GM18907 (cell line): ENCODE results near the gene STK24.

Source experiments
- ATAC-seq: cut with Tn5 transposase; IDR thresholded peaks from one replicate; pipeline ENCODE4 v1.9.1; 2021; ENCODE audit warnings: mild to moderate bottlenecking, moderate library complexity; ENCODE audit not compliant: unreplicated experiment

STK24 gene

DNA sequence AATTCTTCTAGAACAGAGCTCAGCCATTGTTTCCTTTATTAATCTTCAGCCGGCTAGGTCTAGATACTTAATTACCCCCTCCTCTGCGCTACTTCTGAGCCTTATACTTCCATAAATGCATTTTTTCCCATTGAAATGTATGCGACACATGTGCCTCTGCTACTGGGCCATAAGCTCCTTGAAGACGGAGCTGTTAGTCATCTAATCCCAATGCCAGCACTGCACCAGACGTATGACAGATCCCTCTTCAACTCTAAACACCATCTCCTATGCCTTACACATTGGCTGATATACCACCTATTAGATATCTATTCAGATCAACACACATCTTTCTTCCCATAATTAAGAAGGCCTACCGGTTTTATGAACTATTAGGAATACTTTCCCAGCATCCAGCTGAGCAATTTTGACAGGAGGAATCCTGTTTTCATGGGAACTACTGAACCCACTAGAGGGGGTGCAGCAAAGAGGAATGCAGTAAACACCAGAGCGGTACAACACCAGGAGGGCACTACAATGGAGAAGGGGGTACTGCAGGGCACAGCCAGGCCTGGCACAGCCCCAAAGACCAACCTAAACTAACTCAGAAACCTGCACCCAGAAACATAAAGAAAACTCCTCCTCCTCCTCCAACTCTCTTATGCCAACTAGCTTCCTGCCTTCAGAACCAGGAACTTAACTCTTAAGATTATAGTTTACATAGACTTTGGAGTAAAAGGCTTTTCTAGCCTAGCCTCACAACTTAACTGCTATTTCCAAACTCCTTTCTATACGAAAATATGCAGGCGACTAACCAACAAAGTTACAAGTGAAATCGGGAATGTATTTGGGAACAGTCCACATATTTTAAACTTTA is 18.7 kb downstream of the STK24 start:
- ATAC-seq, result no peak

DNA sequence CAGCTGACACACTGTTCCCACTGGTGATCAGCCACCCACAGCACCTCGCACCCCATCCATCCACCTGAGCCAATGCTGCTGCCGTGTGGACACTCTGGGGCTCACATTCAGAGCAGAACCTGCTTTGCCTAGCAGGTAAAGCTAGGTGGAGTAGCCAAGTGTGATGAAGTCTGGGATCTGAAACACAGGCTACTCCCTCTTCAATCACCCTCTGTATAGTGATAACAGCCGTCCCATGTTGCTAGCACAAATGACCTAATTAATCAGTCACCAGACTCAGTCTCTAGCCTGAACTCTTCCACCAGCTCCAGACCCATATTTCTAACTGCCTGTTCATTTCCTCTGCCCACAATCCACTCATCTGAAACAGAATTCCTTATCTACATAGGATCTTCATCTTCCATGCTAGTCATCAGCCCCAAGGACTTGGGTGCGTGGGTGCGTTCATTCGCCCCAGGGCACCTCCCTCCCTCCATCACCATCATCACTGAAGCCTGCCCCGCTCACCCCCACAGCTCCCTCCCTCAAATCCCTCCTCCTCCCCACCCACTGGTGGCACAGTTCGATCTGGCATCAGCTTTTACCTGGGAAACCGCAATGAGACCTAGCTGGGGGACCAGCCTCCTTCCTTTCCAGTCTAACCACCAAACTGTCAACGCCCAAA is 19.8 kb downstream of the STK24 start:
- no peak for ATAC-seq

- no peak for ATAC-seq
These were observed 20.6 kb downstream of the STK24 start for GRCh38 chr13:98556142-98556816.

GRCh38 chr13:98549728-98550317 is 27.1 kb downstream of the STK24 start:
- peak; percentile 70 for ATAC-seq

DNA sequence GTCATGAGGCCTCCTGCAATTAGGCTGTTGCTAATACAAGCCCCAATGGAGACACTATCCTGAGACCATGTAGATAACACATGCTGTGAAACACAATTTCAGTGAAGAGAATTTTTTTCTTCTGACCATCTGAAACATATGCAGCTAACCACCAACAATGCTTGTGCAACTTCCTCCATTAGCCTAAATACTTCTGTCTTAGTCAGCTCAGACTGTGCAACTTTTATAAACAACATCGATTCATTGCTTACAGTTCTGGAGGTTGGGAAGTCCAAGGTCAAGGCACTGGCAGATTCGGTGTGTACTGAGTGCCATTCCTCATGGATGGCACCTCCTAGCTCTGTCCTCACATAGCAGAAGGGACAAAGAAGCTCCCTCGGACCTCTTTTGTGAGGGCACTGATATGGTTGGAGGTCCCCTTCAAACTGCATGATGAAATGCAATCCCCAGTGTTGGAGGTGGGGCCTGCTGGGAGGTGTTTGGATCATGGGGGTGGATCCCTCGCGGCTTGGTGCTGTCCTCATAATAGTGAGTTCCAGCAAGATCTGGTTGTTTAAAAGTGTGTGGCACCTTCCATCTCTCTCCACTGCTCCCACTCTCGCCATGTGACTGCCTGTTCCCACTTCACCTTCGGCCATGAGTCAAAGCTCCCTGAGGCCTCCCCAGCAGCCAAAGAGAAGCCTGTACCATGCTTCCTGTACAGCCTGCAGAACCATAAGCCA is 27.7 kb downstream of the STK24 start:
- no peak for ATAC-seq

- ATAC-seq, result no peak
These were observed 28.7 kb downstream of the STK24 start for GRCh38 chr13:98548230-98548629.

DNA sequence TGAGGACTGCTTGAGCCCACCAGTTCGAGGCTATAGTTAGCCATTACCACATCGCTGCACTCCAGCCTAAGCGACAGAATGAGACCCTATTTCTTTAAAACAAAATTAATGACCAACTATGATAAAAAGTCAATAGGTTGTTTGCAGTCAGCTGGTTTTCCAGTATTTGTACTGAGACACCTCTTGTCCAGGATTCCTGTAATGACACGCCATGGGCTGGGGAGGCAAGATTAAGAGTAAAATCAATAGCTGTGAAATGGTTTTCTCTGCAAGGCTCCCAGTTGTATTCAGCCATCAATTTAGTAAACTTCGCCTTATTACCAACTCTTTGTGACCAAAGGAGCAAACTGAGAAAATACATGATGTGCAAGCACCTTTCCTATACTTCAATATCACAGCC is 29.5 kb downstream of the STK24 start:
- ATAC-seq, result no peak

- ATAC-seq, result no peak
These were observed 30.5 kb downstream of the STK24 start for GRCh38 chr13:98546402-98546801.

DNA sequence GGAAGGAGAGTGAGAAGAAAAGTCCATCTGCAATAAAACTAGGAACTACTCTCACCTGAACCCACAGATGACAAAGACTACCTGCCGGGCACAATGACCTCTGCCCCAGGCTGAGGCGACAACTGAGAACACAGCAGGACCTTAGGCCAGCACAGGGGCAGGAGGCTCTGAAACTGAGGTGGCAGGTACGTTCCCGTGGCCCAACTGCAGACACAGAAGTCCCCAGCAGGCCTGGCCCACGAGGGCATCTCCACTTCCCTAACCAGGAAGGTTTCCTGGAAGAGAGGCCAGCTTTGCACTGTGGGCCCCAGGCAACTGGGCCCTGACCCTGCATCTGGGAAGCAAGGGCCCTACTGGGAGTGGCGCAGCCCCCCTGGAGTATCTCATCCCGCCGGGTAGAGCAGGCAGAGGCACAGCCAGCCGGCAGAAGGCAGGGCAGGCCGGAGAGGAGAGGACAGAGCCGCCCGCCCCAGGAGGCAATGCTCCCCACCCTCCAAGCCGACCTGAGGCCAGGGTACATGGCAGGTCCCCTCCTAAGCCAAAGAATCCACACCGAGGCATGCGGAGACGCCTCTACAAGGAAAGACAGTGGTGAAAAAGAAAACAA is 32.7 kb downstream of the STK24 start:
- no peak for ATAC-seq

DNA sequence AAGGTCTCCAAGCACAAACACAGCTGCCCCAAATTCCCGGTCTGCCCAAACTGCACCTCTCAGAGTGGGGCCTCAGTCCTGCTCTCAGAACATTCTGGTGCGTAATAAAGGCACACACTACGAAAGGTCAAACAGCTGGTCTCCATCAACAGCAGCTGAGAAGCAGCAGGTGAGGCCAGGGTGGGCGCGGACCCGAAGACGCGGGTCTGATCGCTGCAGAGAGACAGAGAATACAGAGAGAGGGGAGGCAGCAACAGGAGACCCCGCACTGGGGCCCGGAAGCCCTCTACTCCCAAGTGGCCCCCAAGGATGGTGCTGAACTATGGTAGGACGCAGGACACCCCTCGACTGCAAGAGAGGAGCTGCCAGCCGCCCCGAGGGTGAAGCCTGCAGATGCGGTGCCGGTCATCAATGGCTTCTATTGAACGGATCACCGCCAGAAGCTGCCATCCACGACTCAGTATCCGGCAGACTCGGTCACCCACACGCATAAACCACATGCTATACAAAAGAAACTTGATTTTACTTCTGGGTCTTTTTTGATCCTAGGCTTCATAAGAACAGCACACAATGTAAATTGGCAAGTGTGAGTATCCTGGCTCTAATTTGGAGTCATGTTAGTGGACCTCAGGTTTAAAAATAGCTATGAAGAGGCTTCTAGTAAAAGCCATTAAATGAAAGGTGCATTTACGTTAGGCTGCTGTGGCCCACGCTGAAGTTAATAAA is 33.4 kb downstream of the STK24 start:
- ATAC-seq, result peak; percentile 16

DNA sequence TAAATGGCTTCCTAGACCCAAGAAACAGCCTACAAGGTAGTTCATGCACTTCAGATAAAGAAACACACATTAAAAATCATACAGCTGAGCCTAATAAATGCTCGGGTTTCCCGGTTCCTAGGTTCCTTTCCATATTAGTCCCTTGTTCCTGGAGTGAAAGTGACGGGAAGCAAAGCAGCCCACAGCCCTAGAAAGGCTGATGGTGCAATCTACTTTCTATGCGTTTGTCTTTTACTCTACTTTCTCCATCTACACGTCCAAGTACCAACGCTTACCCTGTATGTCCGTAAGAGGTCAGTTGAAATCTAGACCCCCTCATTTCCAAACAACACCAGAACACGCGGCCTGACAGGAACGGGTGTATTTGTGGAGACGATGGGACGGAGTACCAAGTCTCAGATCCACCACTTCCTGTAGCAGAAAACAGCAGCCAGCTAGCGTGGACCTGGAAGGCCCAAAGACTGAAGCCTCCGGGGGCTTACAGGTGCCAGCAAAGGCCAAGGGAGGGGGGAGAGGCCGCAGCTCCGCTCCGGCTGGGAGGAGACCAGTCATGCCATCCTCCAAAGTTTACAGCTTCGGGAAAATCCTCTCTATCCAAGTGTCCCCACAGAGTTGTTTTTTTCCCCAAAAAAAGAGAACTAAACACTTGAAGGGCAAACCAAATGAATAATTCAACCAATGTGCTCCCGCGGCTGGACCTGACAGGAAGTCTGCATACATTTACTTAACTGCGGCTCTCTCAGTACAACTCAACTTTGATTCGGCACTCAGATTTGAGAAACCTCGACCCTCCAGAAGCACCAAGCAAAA is 34.1 kb downstream of the STK24 start:
- peak; percentile 58 for ATAC-seq

DNA sequence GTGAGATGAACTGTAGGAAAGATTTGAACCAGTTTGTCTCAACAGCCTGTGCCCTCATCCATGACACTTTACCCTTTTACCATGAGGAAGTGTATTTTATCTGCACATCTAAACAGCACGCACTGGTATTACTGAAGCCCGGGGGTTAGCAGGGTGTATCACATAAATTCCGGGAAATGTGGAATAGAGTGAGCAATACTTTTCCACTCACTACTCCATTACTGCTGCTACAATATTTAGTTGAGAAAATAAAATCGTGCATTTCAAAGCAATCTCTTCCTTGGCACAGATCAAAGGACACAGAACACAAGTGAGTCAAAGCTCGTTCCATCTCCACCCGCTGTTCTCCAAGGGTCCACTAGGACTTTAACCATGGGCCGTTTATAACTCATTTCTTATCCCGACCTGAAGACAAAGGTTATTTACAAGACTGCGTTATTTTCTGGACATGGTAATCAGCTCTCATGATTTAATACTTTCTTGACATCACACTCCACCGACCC is 35.2 kb downstream of the STK24 start:
- ATAC-seq, result no peak

DNA sequence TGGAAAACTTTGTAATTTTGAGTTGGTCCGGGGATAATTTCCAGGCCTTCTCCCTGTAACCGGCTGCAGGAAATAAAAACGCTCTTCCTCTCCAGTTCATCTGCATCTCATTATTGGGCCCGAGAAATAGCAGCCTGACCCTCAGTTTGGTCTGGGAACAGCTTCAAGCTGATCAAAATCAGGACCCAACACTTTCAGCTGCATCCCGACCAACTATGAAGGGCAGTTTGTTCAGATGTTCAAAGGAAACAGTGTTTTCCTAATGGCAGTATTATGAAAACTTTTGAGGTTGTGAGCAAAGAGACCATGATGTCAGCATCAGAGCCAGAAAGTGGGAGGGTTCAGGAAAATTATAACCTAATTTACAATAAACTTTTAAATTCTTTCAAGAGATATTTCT is 35.7 kb downstream of the STK24 start:
- no peak for ATAC-seq

- no peak for ATAC-seq
These were observed 36.4 kb downstream of the STK24 start for GRCh38 chr13:98540476-98540875.

GRCh38 chr13:98539666-98540065 is 37.2 kb downstream of the STK24 start:
- ATAC-seq, result no peak

- ATAC-seq, result no peak
These were observed 38.0 kb downstream of the STK24 start for GRCh38 chr13:98538876-98539275.

DNA sequence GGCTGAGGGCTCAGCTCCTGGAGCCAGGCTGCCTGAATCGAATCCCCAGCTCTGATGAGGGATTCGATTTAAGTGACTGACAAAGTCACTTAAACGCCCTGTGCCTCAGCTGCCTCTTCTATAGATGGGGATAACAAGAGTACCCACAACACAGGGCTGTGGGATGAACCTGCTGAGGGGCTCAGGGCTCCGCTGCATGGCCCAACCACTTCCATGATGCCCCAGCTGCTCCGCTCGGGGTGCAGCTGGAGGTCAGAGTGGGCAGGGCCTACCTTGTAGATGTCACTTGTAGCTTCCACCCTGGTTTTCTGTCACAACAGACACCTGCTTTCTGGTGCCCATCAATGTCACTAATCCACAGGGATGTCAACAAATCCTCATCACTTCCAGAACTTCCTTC is 39.2 kb downstream of the STK24 start:
- no peak for ATAC-seq

- no peak for ATAC-seq
These were observed 39.6 kb downstream of the STK24 start for GRCh38 chr13:98537306-98537705.

DNA sequence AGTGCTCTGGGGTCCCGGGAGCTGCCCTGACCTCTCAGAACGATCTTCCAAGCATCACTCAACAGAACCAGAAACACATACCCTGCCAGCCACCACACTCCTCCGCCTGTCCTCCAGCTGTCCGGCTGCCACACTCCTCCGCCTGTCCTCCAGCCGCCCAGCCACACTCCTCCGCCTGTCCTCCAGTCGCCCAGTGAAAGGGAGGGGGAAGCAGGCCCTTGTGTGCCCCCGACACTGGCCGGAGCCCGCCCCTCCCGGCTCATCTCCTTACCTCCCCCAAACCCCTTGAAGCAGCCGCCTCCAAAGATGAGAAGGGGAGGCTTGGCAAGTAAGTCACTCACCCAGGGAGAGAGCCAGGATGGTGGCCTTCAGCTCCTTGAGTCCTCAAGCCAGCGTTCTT is 40.2 kb downstream of the STK24 start:
- ATAC-seq, result no peak
